Thyroid gland (tissue), 4 donors: ENCODE measurements around the gene TUBA4A. TPM values are rescaled to one million over a fixed set of nuclear protein-coding genes. Genes with fewer than 3 reads are reported as not detected.

Experiments
- DNase-seq, 2 donors: peaks; one replicate each; pipeline ENCODE4 v3.0.0-alpha.2; 2019
- H3K27ac ChIP-seq, 3 donors: fragments of 200-600 bp; sonication (generic); 1 replicate in 2 of 3; 2 replicates in 1 of 3; pipeline ENCODE4 v1.5.1; 2016 to 2019; ENCODE audit warnings: mild to moderate bottlenecking in 1 of 3, moderate library complexity in 1 of 3
- H3K27me3 ChIP-seq: fragments of 200-600 bp; sonication (generic); one replicate; pipeline ENCODE4 v1.5.1; 2019
- H3K36me3 ChIP-seq, 2 donors: fragments of 200-600 bp; sonication (generic); one replicate each; pipeline ENCODE4 v1.5.1; 2016 to 2019
- H3K4me1 ChIP-seq, 2 donors: fragments of 200-600 bp; sonication (generic); one replicate each; pipeline ENCODE4 v1.5.1; 2017 to 2019
- H3K4me3 ChIP-seq, 3 donors: fragments of 200-600 bp; sonication (generic); replicated peaks in 1 of 3; 1 replicate in 2 of 3; 2 replicates in 1 of 3; pipeline ENCODE4 v1.5.1; 2016; ENCODE audit warnings: mild to moderate bottlenecking in 1 of 3
- H3K9me3 ChIP-seq: fragments of 200-600 bp; sonication (generic); one replicate; pipeline ENCODE4 v1.5.1; 2017
- CTCF ChIP-seq, 6 experiments: fragments of 200-600 bp in 3 of 6; fragments of 450-650 bp in 3 of 6; sonication (generic) in 3 of 6; IDR thresholded peaks; one replicate each; pipeline ENCODE4 v1.5.1; 2016 to 2019; ENCODE audit warnings: antibody characterized with exemption in 6 of 6, mild to moderate bottlenecking in 2 of 6, inconsistent platforms in 1 of 6, moderate library complexity in 1 of 6
- POLR2A ChIP-seq, 2 donors: fragments of 450-650 bp; IDR thresholded peaks; one replicate each; pipeline ENCODE4 v1.6.1; 2017; ENCODE audit warnings: antibody characterized with exemption in 2 of 2, mild to moderate bottlenecking in 2 of 2, moderate library complexity in 1 of 2
- WGBS, 2 donors: methylation state at CpG; one replicate each; pipeline ENCODE4 v1.1.5; 2017; 5-methylcytosine and 5-hydroxymethylcytosine counted together
- intact Hi-C: fragments of 100-400 bp; cut with DNase I; formaldehyde crosslinking; loops from one replicate; pipeline ENCODE4 v1.15.1; 2023
- total RNA-seq, 4 donors: library from RNA; depleted of rRNA; stranded (reverse); fragments of >200 nt; gene quantifications; one replicate each; pipeline ENCODE4 v1.2.3, GENCODE V29; 2016

TUBA4A gene
- total RNA-seq, 4 donors from 2014 or later, result 21.0 to 72.4 (median 34.8) TPM

GRCh38 chr2:219284501-219285372, 31.0 kb upstream of the TUBA4A start:
- DNase-seq, result no peak
- TF ChIP-seq CTCF (IDR thresholded peaks at IDR 0.05), result no peak
- TF ChIP-seq POLR2A (IDR thresholded peaks at IDR 0.05), result no peak
- Histone ChIP-seq H3K4me3 (no peak overlapping the region), H3K27me3 (no peaks in the 10 kb centered on the region), H3K27ac (no peak overlapping the region), H3K4me1 (peaks cover 5 to 16% of the 10 kb centered on the region in 2 donors), H3K9me3 (no peaks in the 10 kb centered on the region), H3K36me3 (peaks cover 42% of the 10 kb centered on the region in 2 donors)
- intact Hi-C loops, result loop anchor here (5.0 kb wide), 1 partner anchor 37 kb away; the partner anchor contains the start of genes GLB1L and STK16
- WGBS, 2 donors, result 88 to 94% methylated on average over 9 to 15 of the region's 16 CpGs

- Histone ChIP-seq H3K4me3 (no peak overlapping the region), H3K27ac (no peak overlapping the region), H3K9me3 (no peaks in the 10 kb centered on the region), H3K36me3 (peaks cover 42% of the 10 kb centered on the region in 2 donors), H3K27me3 (no peaks in the 10 kb centered on the region), H3K4me1 (peaks cover 15 to 17% of the 10 kb centered on the region in 2 donors)
- intact Hi-C loops, result loop anchor here (5.0 kb wide), 1 partner anchor 36 kb away; the partner anchor contains the start of genes GLB1L and STK16
- no peak for TF ChIP-seq POLR2A (IDR thresholded peaks at IDR 0.05)
- TF ChIP-seq CTCF (IDR thresholded peaks at IDR 0.05), result no peak
- 92 to 96% methylated on average over 15 to 17 of the region's 17 CpGs for WGBS, 2 donors
- no peak for DNase-seq
Measured at GRCh38 chr2:219282943-219283581, 29.3 kb upstream of the TUBA4A start.

GRCh38 chr2:219282375-219282774, 28.7 kb upstream of the TUBA4A start:
- DNase-seq, result no peak
- TF ChIP-seq POLR2A (IDR thresholded peaks at IDR 0.05) (no peak), CTCF (IDR thresholded peaks at IDR 0.05) (no peak)
- H3K36me3 ChIP-seq, result peaks cover 42% of the 10 kb centered on the region in 2 donors
- no peaks in the 10 kb centered on the region for H3K9me3 ChIP-seq
- no peaks in the 10 kb centered on the region for H3K27me3 ChIP-seq
- no peak overlapping the region for H3K4me3 ChIP-seq
- intact Hi-C loops, result loop anchor here (5.0 kb wide), 1 partner anchor 35 kb away; the partner anchor contains the start of genes GLB1L and STK16
- H3K27ac ChIP-seq, result no peak overlapping the region
- peaks cover 18 to 24% of the 10 kb centered on the region in 2 donors for H3K4me1 ChIP-seq
- 91 to 94% methylated on average over 5 of the region's 5 CpGs for WGBS, 2 donors

- peaks cover 42% of the 10 kb centered on the region in 2 donors for H3K36me3 ChIP-seq
- H3K27me3 ChIP-seq, result no peaks in the 10 kb centered on the region
- H3K4me1 ChIP-seq, result peaks cover 18 to 25% of the 10 kb centered on the region in 2 donors
- DNase-seq, result no peak
- no peak overlapping the region for H3K27ac ChIP-seq
- no peak overlapping the region for H3K4me3 ChIP-seq
- intact Hi-C loops, result loop anchor here (5.0 kb wide), 1 partner anchor 34 kb away; the partner anchor contains the start of genes GLB1L and STK16
- H3K9me3 ChIP-seq, result no peaks in the 10 kb centered on the region
- 94% methylated on average over 8 of the region's 8 CpGs for WGBS, 2 donors
- TF ChIP-seq CTCF (IDR thresholded peaks at IDR 0.05) (no peak), POLR2A (IDR thresholded peaks at IDR 0.05) (no peak)
Measured at GRCh38 chr2:219281588-219281987, 27.9 kb upstream of the TUBA4A start.
